Left ventricle myocardium superior (tissue), 1 donor: ENCODE measurements around the gene MMP25. TPM values are rescaled to one million over a fixed set of nuclear protein-coding genes. Genes with fewer than 3 reads are reported as not detected.

Experiments used
- ATAC-seq: fragments of 200-7000 bp; cut with Tn5 transposase; one replicate; pipeline ENCODE4 v1.9.1; 2020; ENCODE audit warnings: mild to moderate bottlenecking, moderate library complexity
- DNase-seq: peaks from one replicate; pipeline ENCODE4 v3.0.0-alpha.2; 2020
- intact Hi-C: fragments of 100-400 bp; cut with micrococcal nuclease; formaldehyde crosslinking; loops from one replicate; pipeline ENCODE4 v1.11.0; 2022
- total RNA-seq: library from RNA; stranded (reverse); fragmentation: NEBNext Ultra II Directional; extraction: Animal tissue kit (Norgen Biotek cat#: 25700); gene quantifications from one replicate; pipeline ENCODE4 v1.2.1, GENCODE V29; 2021
- donor health status: DM: no; HTN: yes; CAD: no; lungs with severe emphysema.

Gene MMP25
- total RNA-seq, 1 donor from 2014 or later: 2.8 TPM

- no peak for ATAC-seq
- peak; percentile 25 for DNase-seq
- intact Hi-C loops: no loop called here
These were observed 18.9 kb upstream of the MMP25 start for GRCh38 chr16:3027489-3027795.

- intact Hi-C loops: no loop called here
- DNase-seq: peak; percentile 92
- peak; percentile 41 for ATAC-seq
These were observed 18.2 kb upstream of the MMP25 start for GRCh38 chr16:3027983-3028715.

GRCh38 chr16:3028716-3029319, 17.5 kb upstream of the MMP25 start:
- intact Hi-C loops: no loop called here
- DNase-seq: no peak
- ATAC-seq: no peak

GRCh38 chr16:3029491-3030221, 16.7 kb upstream of the MMP25 start:
- intact Hi-C loops: no loop called here
- no peak for DNase-seq
- ATAC-seq: no peak

GRCh38 chr16:3030222-3031212, 15.8 kb upstream of the MMP25 start:
- no peak for ATAC-seq
- intact Hi-C loops: no loop called here

GRCh38 chr16:3032624-3033023, 13.7 kb upstream of the MMP25 start:
- intact Hi-C loops: no loop called here
- no peak for ATAC-seq
- DNase-seq: no peak

More at GRCh38 chr16:3030222-3031212, 15.8 kb upstream of the MMP25 start:
- no peak for DNase-seq

- intact Hi-C loops: no loop called here
- no peak for ATAC-seq
These were observed 10.9 kb upstream of the MMP25 start for GRCh38 chr16:3035289-3035971.

GRCh38 chr16:3035972-3036725, 10.2 kb upstream of the MMP25 start:
- DNase-seq (no peak), ATAC-seq (no peak)
- intact Hi-C loops: no loop called here

More at GRCh38 chr16:3035289-3035971, 10.9 kb upstream of the MMP25 start:
- DNase-seq: no peak

- ATAC-seq: no peak
- intact Hi-C loops: no loop called here
- no peak for DNase-seq
These were observed 9.5 kb upstream of the MMP25 start, which contains the start of gene BICDL2 for GRCh38 chr16:3036726-3037315. TSS of gene BICDL2 (minus strand) at chr16:3036944. CDS start at chr16:3035496, 1,448 bp downstream.

GRCh38 chr16:3038256-3038655, 8.1 kb upstream of the MMP25 start:
- ATAC-seq: no peak
- no peak for DNase-seq
- intact Hi-C loops: no loop called here

GRCh38 chr16:3038896-3039295, 7.5 kb upstream of the MMP25 start:
- no peak for DNase-seq
- ATAC-seq: no peak
- intact Hi-C loops: no loop called here

- DNase-seq (no peak), ATAC-seq (no peak)
- intact Hi-C loops: no loop called here
These were observed 4.0 kb upstream of the MMP25 start for GRCh38 chr16:3042376-3042775.

GRCh38 chr16:3044708-3045107, 1.7 kb upstream of the MMP25 start:
- intact Hi-C loops: no loop called here
- no peak for DNase-seq
- ATAC-seq: no peak

- DNase-seq (no peak), ATAC-seq (no peak)
- intact Hi-C loops: no loop called here
These were observed 453 bp downstream of the MMP25 start for GRCh38 chr16:3046641-3047386.

- ATAC-seq: no peak
- DNase-seq: no peak
- intact Hi-C loops: no loop called here
These were observed 993 bp downstream of the MMP25 start for GRCh38 chr16:3047387-3047720.

- ATAC-seq (no peak), DNase-seq (no peak)
- intact Hi-C loops: no loop called here
These were observed 3.6 kb downstream of the MMP25 start for GRCh38 chr16:3049921-3050481.

GRCh38 chr16:3050487-3050886, 4.1 kb downstream of the MMP25 start:
- no peak for ATAC-seq
- intact Hi-C loops: no loop called here
- no peak for DNase-seq
